GM19193 (cell line): ENCODE measurements around the gene PRKCA.

Experiments used
- POLR2A ChIP-seq: IDR thresholded peaks from 4 replicates; pipeline ENCODE4 v1.6.1; 2011; ENCODE audit not compliant: insufficient read depth, insufficient read length; ENCODE audit errors: extremely low read depth

Gene PRKCA

GRCh38 chr17:66283296-66283934, 19.0 kb upstream of the PRKCA start:
- TF ChIP-seq POLR2A, result no peak

- no peak for TF ChIP-seq POLR2A
These were observed 18.4 kb upstream of the PRKCA start for GRCh38 chr17:66283971-66284370.

GRCh38 chr17:66285149-66285548, 17.3 kb upstream of the PRKCA start:
- TF ChIP-seq POLR2A, result no peak

GRCh38 chr17:66287911-66288310, 14.5 kb upstream of the PRKCA start:
- no peak for TF ChIP-seq POLR2A

GRCh38 chr17:66290101-66290722, 12.2 kb upstream of the PRKCA start:
- TF ChIP-seq POLR2A, result no peak

- TF ChIP-seq POLR2A, result no peak
These were observed 10.1 kb upstream of the PRKCA start for GRCh38 chr17:66292353-66292752.

GRCh38 chr17:66296289-66296725, 6.1 kb upstream of the PRKCA start:
- TF ChIP-seq POLR2A, result no peak

GRCh38 chr17:66299711-66300110, 2.7 kb upstream of the PRKCA start:
- no peak for TF ChIP-seq POLR2A

GRCh38 chr17:66300956-66301355, 1.5 kb upstream of the PRKCA start:
- no peak for TF ChIP-seq POLR2A

GRCh38 chr17:66301367-66301863, 998 bp upstream of the PRKCA start:
- TF ChIP-seq POLR2A, result no peak

- TF ChIP-seq POLR2A, result no peak
These were observed 581 bp downstream of the PRKCA start for GRCh38 chr17:66302761-66303626.

- no peak for TF ChIP-seq POLR2A
These were observed 2.1 kb downstream of the PRKCA start for GRCh38 chr17:66304304-66305174.

- TF ChIP-seq POLR2A, result no peak
These were observed 4.0 kb downstream of the PRKCA start for GRCh38 chr17:66306446-66306845.

GRCh38 chr17:66307257-66307656, 4.8 kb downstream of the PRKCA start:
- no peak for TF ChIP-seq POLR2A
